ENCODE measurements around the gene RUNX2. TPM values are rescaled to one million over a fixed set of nuclear protein-coding genes. Genes with fewer than 3 reads are reported as not detected.
"Not testable (repeated sequence)": the region's sequence is repeated elsewhere in the genome, so short reads cannot be mapped to it uniquely, and the experiment has no call there.

RUNX2 gene
- total RNA-seq (2014; rRNA removed; shearing (Covaris generic)): 5.1 and 6.8 TPM in 2 replicates

GRCh38 chr6:45327956-45328522 is at the start of gene RUNX2:
TSS of gene RUNX2 (plus strand) at chr6:45328330. CDS start at chr6:45328727, 397 bp downstream.
- no peak for DNase-seq (ENCODE audit: low spot score)

GRCh38 chr6:45278367-45278766 is 49.8 kb upstream of the RUNX2 start:
- no peak for DNase-seq (ENCODE audit: low spot score)

- not testable (repeated sequence) for DNase-seq (ENCODE audit: low spot score)
Measured at GRCh38 chr6:45286707-45287106, 41.4 kb upstream of the RUNX2 start.

- no peak for DNase-seq (ENCODE audit: low spot score)
Measured at GRCh38 chr6:45289751-45290514, 38.2 kb upstream of the RUNX2 start.

- DNase-seq (ENCODE audit: low spot score): no peak
Measured at GRCh38 chr6:45293306-45293705, 34.8 kb upstream of the RUNX2 start.

GRCh38 chr6:45294065-45294701 is 33.9 kb upstream of the RUNX2 start:
- DNase-seq (ENCODE audit: low spot score): not testable (repeated sequence)

GRCh38 chr6:45297320-45297719 is 30.8 kb upstream of the RUNX2 start:
- DNase-seq (ENCODE audit: low spot score): no peak

- no peak for DNase-seq (ENCODE audit: low spot score)
Measured at GRCh38 chr6:45299096-45299581, 29.0 kb upstream of the RUNX2 start.

- DNase-seq (ENCODE audit: low spot score): no peak
Measured at GRCh38 chr6:45300736-45301135, 27.4 kb upstream of the RUNX2 start.

GRCh38 chr6:45301348-45302142 is 26.6 kb upstream of the RUNX2 start:
- DNase-seq (ENCODE audit: low spot score): no peak

- no peak for DNase-seq (ENCODE audit: low spot score)
Measured at GRCh38 chr6:45302832-45303231, 25.3 kb upstream of the RUNX2 start.

- no peak for DNase-seq (ENCODE audit: low spot score)
Measured at GRCh38 chr6:45305546-45305945, 22.6 kb upstream of the RUNX2 start.

GRCh38 chr6:45310118-45310788 is 17.9 kb upstream of the RUNX2 start:
- DNase-seq (ENCODE audit: low spot score): no peak

- no peak for DNase-seq (ENCODE audit: low spot score)
Measured at GRCh38 chr6:45314146-45314545, 14.0 kb upstream of the RUNX2 start.

- no peak for DNase-seq (ENCODE audit: low spot score)
Measured at GRCh38 chr6:45320349-45320748, 7.8 kb upstream of the RUNX2 start.

GRCh38 chr6:45323656-45324224 is 4.4 kb upstream of the RUNX2 start:
- DNase-seq (ENCODE audit: low spot score): no peak

GRCh38 chr6:45326698-45327417 is 1.3 kb upstream of the RUNX2 start:
- no peak for DNase-seq (ENCODE audit: low spot score)

GRCh38 chr6:45328523-45328922 is 393 bp downstream of the RUNX2 start:
- DNase-seq (ENCODE audit: low spot score): no peak

GRCh38 chr6:45344900-45345299 is 16.8 kb downstream of the RUNX2 start:
- no peak for DNase-seq (ENCODE audit: low spot score)

- DNase-seq (ENCODE audit: low spot score): no peak
Measured at GRCh38 chr6:45350186-45350710, 22.1 kb downstream of the RUNX2 start.

All from HT-29 (cell line).